Measurements from ENCODE around the gene ELMO3.
A peak's percentile ranks its signal among the peaks of the same experiment; 100 is the strongest.

Gene ELMO3

DNA sequence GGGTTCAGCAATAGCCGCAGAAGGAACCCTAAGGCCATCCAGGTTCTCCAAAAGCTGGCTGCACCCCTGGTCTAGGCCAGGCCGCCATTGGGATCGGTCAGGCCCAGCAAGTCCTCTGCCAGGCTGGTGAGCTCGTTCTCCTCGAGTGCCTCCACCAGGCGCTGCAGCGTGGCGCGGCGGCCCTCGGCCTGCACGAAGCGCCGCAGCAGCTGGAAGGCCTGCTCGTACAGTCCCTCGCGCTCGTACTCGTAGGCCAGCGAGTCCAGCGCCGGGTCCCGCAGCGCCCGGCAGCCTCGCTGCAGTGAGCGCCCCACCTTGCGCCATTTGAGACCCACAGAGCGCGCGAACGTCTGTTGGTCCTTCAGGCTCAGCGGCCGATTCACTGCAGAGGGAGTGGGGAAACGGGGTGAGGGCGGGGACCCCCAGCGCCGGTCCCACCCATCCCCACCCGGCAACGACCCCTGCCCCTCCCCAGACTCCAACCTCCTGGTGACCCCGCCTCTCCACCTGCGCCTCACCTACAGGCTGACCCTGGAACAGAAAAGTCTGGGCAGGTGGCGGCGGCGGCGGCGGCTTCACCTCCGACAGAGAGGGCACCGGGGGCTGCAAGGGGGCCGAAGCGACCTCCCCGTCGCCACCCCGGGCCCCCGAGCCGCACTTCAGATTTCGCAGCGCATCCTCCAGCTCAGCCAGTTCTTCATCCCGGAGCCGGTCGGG, 44.2 kb upstream of the ELMO3 start:
- no peak for TF ChIP-seq CTCF (IDR thresholded peaks at IDR 0.05; ENCODE audit: low read depth, low read length, missing control alignments)
- DNase-seq (ENCODE audit: extremely low read depth, low read depth): no peak
- peak overlapping the region; percentile 9; the same call in 1 of the 2 replicates for H3K4me3 ChIP-seq (replicated peaks; ENCODE audit: low read depth, low read length)

GRCh38 chr16:67155295-67156142, 43.4 kb upstream of the ELMO3 start:
- DNase-seq (ENCODE audit: extremely low read depth, low read depth): no peak
- peak overlapping the region; percentile 9; the same call in 1 of the 2 replicates for H3K4me3 ChIP-seq (replicated peaks; ENCODE audit: low read depth, low read length)

GRCh38 chr16:67156143-67156844, 42.6 kb upstream of the ELMO3 start:
- no peak overlapping the region for H3K4me3 ChIP-seq (replicated peaks; ENCODE audit: low read depth, low read length)
- DNase-seq (ENCODE audit: extremely low read depth, low read depth): no peak
- no peak for TF ChIP-seq CTCF (IDR thresholded peaks at IDR 0.05; ENCODE audit: low read depth, low read length, missing control alignments)

More at GRCh38 chr16:67155295-67156142, 43.4 kb upstream of the ELMO3 start:
- TF ChIP-seq CTCF (IDR thresholded peaks at IDR 0.05; ENCODE audit: low read depth, low read length, missing control alignments): peak; percentile 74

DNA sequence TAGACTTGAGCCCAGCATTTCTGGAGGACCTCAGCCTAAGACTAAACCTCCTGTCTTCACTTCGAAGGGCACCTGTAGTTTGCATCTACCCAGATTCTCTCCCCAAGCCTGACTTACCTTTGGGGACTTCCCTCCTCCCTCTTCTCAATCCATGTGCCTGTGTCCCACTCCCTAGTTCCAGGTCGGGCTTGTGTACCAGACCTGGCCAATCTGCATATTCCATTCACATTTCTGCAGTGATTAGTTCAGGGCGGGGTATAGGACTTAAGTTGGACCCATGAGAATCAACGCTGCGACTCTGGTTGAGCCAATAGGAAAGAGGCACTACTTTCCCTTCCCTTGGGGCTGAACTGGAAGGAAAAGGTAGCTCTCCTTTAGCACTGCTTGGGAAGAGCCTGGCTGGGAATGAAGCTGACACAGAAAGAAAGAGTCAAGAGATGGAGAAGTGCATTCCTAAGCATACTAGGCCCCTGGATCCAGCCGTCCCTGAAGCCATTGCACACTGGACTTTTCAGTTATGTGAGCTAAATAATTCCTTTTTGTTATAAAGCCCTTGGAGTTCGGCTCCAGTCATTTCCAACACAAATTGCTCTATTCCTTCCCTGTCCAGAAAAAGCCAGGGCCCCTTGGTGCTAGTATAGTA, 41.7 kb upstream of the ELMO3 start:
- DNase-seq (ENCODE audit: extremely low read depth, low read depth): no peak
- TF ChIP-seq CTCF (IDR thresholded peaks at IDR 0.05; ENCODE audit: low read depth, low read length, missing control alignments): no peak
- H3K4me3 ChIP-seq (replicated peaks; ENCODE audit: low read depth, low read length): no peak overlapping the region

- no peak for TF ChIP-seq CTCF (IDR thresholded peaks at IDR 0.05; ENCODE audit: low read depth, low read length, missing control alignments)
- H3K4me3 ChIP-seq (replicated peaks; ENCODE audit: low read depth, low read length): no peak overlapping the region
- DNase-seq (ENCODE audit: extremely low read depth, low read depth): no peak
Measured at GRCh38 chr16:67157892-67158635, 40.9 kb upstream of the ELMO3 start.
